Sigmoid colon (tissue), 7 donors: Measurements from ENCODE around the gene STX2. TPM values are rescaled to one million over a fixed set of nuclear protein-coding genes. Genes with fewer than 3 reads are reported as not detected.

Source experiments
- DNase-seq: peaks from one replicate; pipeline ENCODE4 v3.0.0-alpha.2; 2019
- H3K27ac ChIP-seq, 4 donors: fragments of 200-600 bp; sonication (generic); one replicate each; pipeline ENCODE4 v1.5.1; 2016 to 2019; ENCODE audit warnings: mild to moderate bottlenecking in 1 of 4
- H3K27me3 ChIP-seq, 3 donors: fragments of 200-600 bp; sonication (generic); one replicate each; pipeline ENCODE4 v1.5.1; 2019; ENCODE audit warnings: mild to moderate bottlenecking in 1 of 3
- H3K36me3 ChIP-seq, 4 donors: fragments of 200-600 bp; sonication (generic); one replicate each; pipeline ENCODE4 v1.5.1; 2016 to 2019
- H3K4me1 ChIP-seq, 4 donors: fragments of 200-600 bp; sonication (generic); one replicate each; pipeline ENCODE4 v1.5.1; 2017 to 2019
- H3K4me3 ChIP-seq, 4 donors: fragments of 200-600 bp; sonication (generic); one replicate each; pipeline ENCODE4 v1.5.1; 2017 to 2019; ENCODE audit warnings: mild to moderate bottlenecking in 2 of 4, moderate library complexity in 1 of 4
- H3K9me3 ChIP-seq, 4 donors: fragments of 200-600 bp in 3 of 4; sonication (generic) in 3 of 4; one replicate each; pipeline versions ENCODE4 v1.5.1 to v1.6.1; 2013 to 2019
- CTCF ChIP-seq, 4 experiments: fragments of 450-650 bp in 3 of 4; fragments of 200-600 bp in 1 of 4; IDR thresholded peaks; one replicate each; pipeline ENCODE4 v1.5.1; 2016 to 2019; ENCODE audit warnings: antibody characterized with exemption in 4 of 4, mild to moderate bottlenecking in 3 of 4, moderate library complexity in 2 of 4
- EP300 ChIP-seq, 4 donors: sonication (generic); formaldehyde crosslinking; IDR thresholded peaks; one replicate each; pipeline ENCODE4 v1.6.1; 2017; ENCODE audit warnings: antibody characterized with exemption in 4 of 4
- POLR2A ChIP-seq, 2 donors: fragments of 450-650 bp; IDR thresholded peaks; one replicate each; pipeline ENCODE4 v1.6.1; 2016; ENCODE audit warnings: antibody characterized with exemption in 2 of 2, mild to moderate bottlenecking in 2 of 2, moderate library complexity in 2 of 2
- POLR2AphosphoS5 ChIP-seq, 4 donors: sonication (generic); formaldehyde crosslinking; IDR thresholded peaks; one replicate each; pipeline ENCODE4 v1.6.1; 2017; ENCODE audit warnings: antibody characterized with exemption in 4 of 4
- whole genome bisulfite sequencing, 2 donors: extraction: QIAGEN DNeasy Blood & Tissue Kit; methylation state at CpG; one replicate each; pipeline ENCODE4 v1.1.7; 2013; 5-methylcytosine and 5-hydroxymethylcytosine counted together
- intact Hi-C: fragments of 100-400 bp; cut with DNase I; formaldehyde crosslinking; loops from one replicate; pipeline ENCODE4 v1.15.1; 2023
- polyA plus RNA-seq, 3 donors: library from polyadenylated mRNA; stranded (reverse); fragments of 200-250 nt; gene quantifications; one replicate each; pipeline ENCODE4 v1.2.3, GENCODE V29; 2013
- total RNA-seq, 4 donors: library from RNA; depleted of rRNA; stranded (reverse); fragments of >200 nt; gene quantifications; one replicate each; pipeline ENCODE4 v1.1.0, GENCODE V29; 2016
- donor health status: healthy with polysubstance abuse.
- donor health status: Bipolar disorder and iron deficiency.
- donor health status: healthy.

The STX2 gene
- total and polyA plus RNA-seq, 7 donors: 2.8 to 61.2 (median 39.2) TPM

- Histone ChIP-seq H3K9me3 (no peaks in the 10 kb centered on the region), H3K4me3 (no peak overlapping the region), H3K27me3 (no peaks in the 10 kb centered on the region), H3K36me3 (no peaks in the 10 kb centered on the region), H3K27ac (no peak overlapping the region), H3K4me1 (peaks cover 0 to 29% (median 19%) of the 10 kb centered on the region in 4 donors)
- no peak for TF ChIP-seq POLR2AphosphoS5 (IDR thresholded peaks at IDR 0.05)
- TF ChIP-seq EP300 (IDR thresholded peaks at IDR 0.05): no peak
- TF ChIP-seq POLR2A (IDR thresholded peaks at IDR 0.05): no peak
- no peak for TF ChIP-seq CTCF (IDR thresholded peaks at IDR 0.05)
- intact Hi-C loops: no loop called here
- no peak for DNase-seq
- 83 to 86% methylated on average over 17 of the region's 17 CpGs for WGBS, 2 donors
These were observed 9.4 kb downstream of the STX2 start for GRCh38 chr12:130829391-130830245.

- Histone ChIP-seq H3K9me3 (no peaks in the 10 kb centered on the region), H3K36me3 (peaks cover 0 to under 1% (median 0%) of the 10 kb centered on the region in 4 donors), H3K27ac (no peak overlapping the region), H3K4me1 (peaks cover 0 to 29% (median 19%) of the 10 kb centered on the region in 4 donors), H3K4me3 (no peak overlapping the region), H3K27me3 (no peaks in the 10 kb centered on the region)
- TF ChIP-seq POLR2AphosphoS5 (IDR thresholded peaks at IDR 0.05) (no peak), CTCF (IDR thresholded peaks at IDR 0.05) (no peak), EP300 (IDR thresholded peaks at IDR 0.05) (no peak), POLR2A (IDR thresholded peaks at IDR 0.05) (no peak)
- 94% methylated on average over 8 of the region's 8 CpGs for WGBS, 2 donors
- DNase-seq: no peak
- intact Hi-C loops: no loop called here
These were observed 10.2 kb downstream of the STX2 start for GRCh38 chr12:130828895-130829294.

GRCh38 chr12:130827432-130827831 lies 11.6 kb downstream of the STX2 start:
- peaks cover 4 to 15% (median 6%) of the 10 kb centered on the region in 4 donors for H3K36me3 ChIP-seq
- intact Hi-C loops: no loop called here
- H3K9me3 ChIP-seq: no peaks in the 10 kb centered on the region
- peak overlapping the region; percentile 36 to 74 (median 70) for H3K27ac ChIP-seq
- no peak for TF ChIP-seq POLR2A (IDR thresholded peaks at IDR 0.05)
- no peak for TF ChIP-seq CTCF (IDR thresholded peaks at IDR 0.05)
- no peak for TF ChIP-seq EP300 (IDR thresholded peaks at IDR 0.05)
- TF ChIP-seq POLR2AphosphoS5 (IDR thresholded peaks at IDR 0.05): no peak
- H3K4me3 ChIP-seq: no peak overlapping the region
- peaks cover 0 to 24% (median 17%) of the 10 kb centered on the region in 4 donors for H3K4me1 ChIP-seq
- no peaks in the 10 kb centered on the region for H3K27me3 ChIP-seq
- 70 to 84% methylated on average over 3 of the region's 3 CpGs for WGBS, 2 donors
- DNase-seq: no peak

GRCh38 chr12:130826151-130826801 lies 12.8 kb downstream of the STX2 start:
- peaks cover 0 to 24% (median 15%) of the 10 kb centered on the region in 4 donors for H3K4me1 ChIP-seq
- peaks cover 4 to 19% (median 7%) of the 10 kb centered on the region in 4 donors for H3K36me3 ChIP-seq
- H3K27me3 ChIP-seq: no peaks in the 10 kb centered on the region
- 67 to 74% methylated on average over 21 of the region's 21 CpGs for WGBS, 2 donors
- DNase-seq: no peak
- H3K27ac ChIP-seq: peak overlapping the region in 2 of 4 donors; percentile 37 to 74
- no peak overlapping the region for H3K4me3 ChIP-seq
- intact Hi-C loops: no loop called here
- no peaks in the 10 kb centered on the region for H3K9me3 ChIP-seq
- TF ChIP-seq CTCF (IDR thresholded peaks at IDR 0.05) (peak; percentile 18 to 53 (median 37)), POLR2AphosphoS5 (IDR thresholded peaks at IDR 0.05) (no peak)
